IMR-90 (cell line): ENCODE data around the gene BRIP1.

ENCODE experiments used
- BHLHE40 ChIP-seq: fragments of 150-350 bp; IDR thresholded peaks from 2 replicates; pipeline ENCODE4 v1.6.1; 2016; ENCODE audit warnings: mild to moderate bottlenecking, low read depth, low read length
- CEBPB ChIP-seq: IDR thresholded peaks from 2 replicates; pipeline ENCODE4 v1.6.1; 2012; ENCODE audit warnings: low read depth, low read length, improper control_type of control experiment
- MAFK ChIP-seq: IDR thresholded peaks from 2 replicates; pipeline ENCODE4 v1.6.1; 2012; ENCODE audit warnings: low read depth, low read length, improper control_type of control experiment
- POLR2A ChIP-seq: IDR thresholded peaks from 2 replicates; pipeline ENCODE4 v1.6.1; 2012; ENCODE audit warnings: mild to moderate bottlenecking, low read depth, low read length
- RAD21 ChIP-seq: IDR thresholded peaks from 2 replicates; pipeline ENCODE4 v1.6.1; 2012; ENCODE audit warnings: low read length, improper control_type of control experiment
- RCOR1 ChIP-seq: IDR thresholded peaks from 2 replicates; pipeline ENCODE4 v1.6.1; 2012; ENCODE audit warnings: mild to moderate bottlenecking, low read length, improper control_type of control experiment; ENCODE audit not compliant: insufficient replicate concordance
- RFX5 ChIP-seq: IDR thresholded peaks from 2 replicates; pipeline ENCODE4 v1.8.0; 2012; ENCODE audit warnings: low read depth, mild to moderate bottlenecking, low read length, moderate library complexity
- SMC3 ChIP-seq: fragments of 150-350 bp; IDR thresholded peaks from 2 replicates; pipeline ENCODE4 v1.6.1; 2016; ENCODE audit warnings: low read depth, mild to moderate bottlenecking, antibody characterized with exemption, low read length, moderate library complexity
- TF ChIP-seq, protein P1 (sequence below): conservative IDR thresholded peaks from 2 replicates; pipeline ENCODE4 v1.5.1; 2012; ENCODE audit warnings: mild to moderate bottlenecking, low read depth, low read length, improper control_type of control experiment

DNA sequence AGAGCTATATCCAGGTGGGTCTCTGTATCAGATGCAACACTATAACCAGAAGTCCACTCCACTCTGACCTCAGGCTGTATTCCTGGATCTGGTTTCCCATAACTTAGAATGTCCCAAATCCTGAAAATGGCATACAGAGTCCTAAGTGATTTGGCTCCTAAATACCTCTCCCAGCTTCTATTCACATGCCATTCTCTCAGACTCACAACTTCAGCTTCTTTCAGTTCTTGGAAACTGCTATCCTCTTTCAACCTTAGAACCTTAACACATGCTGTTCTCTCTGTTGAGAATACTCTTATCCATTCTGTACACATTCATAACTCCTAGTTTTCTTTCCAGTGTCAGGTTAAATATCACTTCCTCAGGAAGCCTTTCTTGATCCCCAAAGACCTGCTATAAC, 132.0 kb downstream of the BRIP1 start:
- TF ChIP-seq RAD21, result no peak
- TF ChIP-seq, protein P1, sequence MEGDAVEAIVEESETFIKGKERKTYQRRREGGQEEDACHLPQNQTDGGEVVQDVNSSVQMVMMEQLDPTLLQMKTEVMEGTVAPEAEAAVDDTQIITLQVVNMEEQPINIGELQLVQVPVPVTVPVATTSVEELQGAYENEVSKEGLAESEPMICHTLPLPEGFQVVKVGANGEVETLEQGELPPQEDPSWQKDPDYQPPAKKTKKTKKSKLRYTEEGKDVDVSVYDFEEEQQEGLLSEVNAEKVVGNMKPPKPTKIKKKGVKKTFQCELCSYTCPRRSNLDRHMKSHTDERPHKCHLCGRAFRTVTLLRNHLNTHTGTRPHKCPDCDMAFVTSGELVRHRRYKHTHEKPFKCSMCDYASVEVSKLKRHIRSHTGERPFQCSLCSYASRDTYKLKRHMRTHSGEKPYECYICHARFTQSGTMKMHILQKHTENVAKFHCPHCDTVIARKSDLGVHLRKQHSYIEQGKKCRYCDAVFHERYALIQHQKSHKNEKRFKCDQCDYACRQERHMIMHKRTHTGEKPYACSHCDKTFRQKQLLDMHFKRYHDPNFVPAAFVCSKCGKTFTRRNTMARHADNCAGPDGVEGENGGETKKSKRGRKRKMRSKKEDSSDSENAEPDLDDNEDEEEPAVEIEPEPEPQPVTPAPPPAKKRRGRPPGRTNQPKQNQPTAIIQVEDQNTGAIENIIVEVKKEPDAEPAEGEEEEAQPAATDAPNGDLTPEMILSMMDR, result no peak
- TF ChIP-seq POLR2A, result no peak
- no peak for TF ChIP-seq RCOR1
- TF ChIP-seq BHLHE40, result no peak
- no peak for TF ChIP-seq CEBPB
- TF ChIP-seq SMC3, result no peak
- no peak for TF ChIP-seq RFX5
- no peak for TF ChIP-seq MAFK
